Stomach (tissue), 9 donors: ENCODE measurements around the gene FBXL5. TPM values are rescaled to one million over a fixed set of nuclear protein-coding genes. Genes with fewer than 3 reads are reported as not detected.

ENCODE experiments used
- DNase-seq, 2 donors: peaks; one replicate each; pipeline versions ENCODE4 v3.0.0 to v3.0.0-alpha.2; 2013 to 2019
- H3K27ac ChIP-seq, 5 donors: fragments of 200-600 bp in 4 of 5; sonication (generic) in 4 of 5; one replicate each; pipeline ENCODE4 v1.5.1; 2013 to 2019; ENCODE audit warnings: mild to moderate bottlenecking in 1 of 5, moderate library complexity in 1 of 5
- H3K27me3 ChIP-seq, 3 donors: fragments of 200-600 bp; sonication (generic); one replicate each; pipeline ENCODE4 v1.5.1; 2017 to 2019; ENCODE audit warnings: mixed run types in 1 of 3
- H3K36me3 ChIP-seq, 4 donors: fragments of 200-600 bp; sonication (generic); 1 replicate in 3 of 4; 2 replicates in 1 of 4; pipeline ENCODE4 v1.5.1; 2016 to 2019
- H3K4me1 ChIP-seq, 4 donors: fragments of 200-600 bp; sonication (generic); one replicate each; pipeline ENCODE4 v1.5.1; 2016 to 2019
- H3K4me3 ChIP-seq, 4 donors: fragments of 200-600 bp; sonication (generic) in 3 of 4; one replicate each; pipeline ENCODE4 v1.5.1; 2016 to 2019; ENCODE audit warnings: mild to moderate bottlenecking in 1 of 4
- H3K9me3 ChIP-seq, 4 donors: fragments of 200-600 bp; sonication (generic); one replicate each; pipeline ENCODE4 v1.5.1; 2016 to 2019
- CTCF ChIP-seq, 7 experiments: fragments of 450-650 bp in 4 of 7; fragments of 200-600 bp in 3 of 7; sonication (generic) in 3 of 7; IDR thresholded peaks; one replicate each; pipeline ENCODE4 v1.5.1; 2016 to 2019; ENCODE audit warnings: antibody characterized with exemption in 7 of 7, control low read depth in 2 of 7, mild to moderate bottlenecking in 1 of 7
- EP300 ChIP-seq: sonication (generic); formaldehyde crosslinking; IDR thresholded peaks from one replicate; pipeline ENCODE4 v1.6.1; 2017; ENCODE audit warnings: antibody characterized with exemption
- POLR2A ChIP-seq, 4 donors: fragments of 450-650 bp; IDR thresholded peaks; one replicate each; pipeline ENCODE4 v1.6.1; 2016; ENCODE audit warnings: antibody characterized with exemption in 4 of 4, control low read depth in 2 of 4, mild to moderate bottlenecking in 1 of 4, moderate library complexity in 1 of 4
- POLR2AphosphoS5 ChIP-seq, 3 donors: sonication (generic); formaldehyde crosslinking; IDR thresholded peaks; one replicate each; pipeline ENCODE4 v1.6.1; 2016; ENCODE audit warnings: antibody characterized with exemption in 3 of 3
- WGBS, 5 donors: extraction: QIAGEN DNeasy Blood & Tissue Kit in 3 of 5; methylation state at CpG; one replicate each; pipeline versions ENCODE4 v1.1.5 to v1.1.7; 2013 to 2018; 5-methylcytosine and 5-hydroxymethylcytosine counted together
- intact Hi-C: fragments of 100-400 bp; cut with DNase I; formaldehyde crosslinking; loops from one replicate; pipeline ENCODE4 v1.15.1; 2023; ENCODE audit warnings: low total_unique reads
- polyA plus RNA-seq, 3 donors: library from polyadenylated mRNA; stranded (reverse); fragments of 200-250 nt; gene quantifications; one replicate each; pipeline ENCODE4 v1.2.3, GENCODE V29; 2013
- total RNA-seq, 5 donors: library from RNA; depleted of rRNA; stranded (reverse); fragments of >200 nt; gene quantifications; one replicate each; pipeline versions ENCODE4 v1.1.0 to v1.2.3, GENCODE V29; 2014 to 2016
- donor health status: healthy with polysubstance abuse.
- donor health status: Bipolar disorder and iron deficiency.
- donor health status: healthy.

FBXL5 gene
- total and polyA plus RNA-seq, 8 donors, result 15.6 to 196 (median 76.9) TPM

GRCh38 chr4:15676899-15677298 lies 21.7 kb upstream of the FBXL5 start:
- intact Hi-C loops, result no loop called here

GRCh38 chr4:15676039-15676438 lies 20.9 kb upstream of the FBXL5 start:
- WGBS, 5 donors, result 73 to 100% (median 95%) methylated on average over 1 of the region's 1 CpG
- TF ChIP-seq POLR2AphosphoS5 (IDR thresholded peaks at IDR 0.05), result no peak
- TF ChIP-seq EP300, result no peak
- TF ChIP-seq POLR2A (IDR thresholded peaks at IDR 0.05), result no peak
- TF ChIP-seq CTCF (IDR thresholded peaks at IDR 0.05), result no peak
- intact Hi-C loops, result no loop called here
- H3K27me3 ChIP-seq, result no peaks in the 10 kb centered on the region
- H3K9me3 ChIP-seq, result no peaks in the 10 kb centered on the region
- no peak for DNase-seq
- H3K36me3 ChIP-seq, result no peaks in the 10 kb centered on the region
- H3K4me3 ChIP-seq, result no peak overlapping the region
- peaks cover 0 to 32% (median 2%) of the 10 kb centered on the region in 4 donors for H3K4me1 ChIP-seq
- H3K27ac ChIP-seq, result no peak overlapping the region

More at GRCh38 chr4:15676899-15677298, 21.7 kb upstream of the FBXL5 start:
- no peaks in the 10 kb centered on the region for H3K36me3 ChIP-seq
- 72 to 83% (median 74%) methylated on average over 6 of the region's 6 CpGs for WGBS, 5 donors
- H3K27ac ChIP-seq, result no peak overlapping the region
- H3K27me3 ChIP-seq, result no peaks in the 10 kb centered on the region
- H3K4me1 ChIP-seq, result peaks cover 0 to 35% (median 7%) of the 10 kb centered on the region in 4 donors
- no peak for DNase-seq
- H3K9me3 ChIP-seq, result no peaks in the 10 kb centered on the region
- TF ChIP-seq POLR2AphosphoS5 (IDR thresholded peaks at IDR 0.05), result no peak
- TF ChIP-seq POLR2A (IDR thresholded peaks at IDR 0.05), result no peak
- no peak for TF ChIP-seq CTCF (IDR thresholded peaks at IDR 0.05)
- no peak for TF ChIP-seq EP300
- H3K4me3 ChIP-seq, result no peak overlapping the region

- no peak for TF ChIP-seq POLR2AphosphoS5 (IDR thresholded peaks at IDR 0.05)
- H3K27ac ChIP-seq, result no peak overlapping the region
- no peak overlapping the region for H3K4me3 ChIP-seq
- no peaks in the 10 kb centered on the region for H3K9me3 ChIP-seq
- DNase-seq, result no peak
- peaks cover 0 to 25% (median 0%) of the 10 kb centered on the region in 4 donors for H3K4me1 ChIP-seq
- no peaks in the 10 kb centered on the region for H3K36me3 ChIP-seq
- WGBS, 5 donors, result 85 to 94% (median 91%) methylated on average over 3 of the region's 3 CpGs
- intact Hi-C loops, result no loop called here
- no peaks in the 10 kb centered on the region for H3K27me3 ChIP-seq
Measured at GRCh38 chr4:15675356-15675755, 20.2 kb upstream of the FBXL5 start.

GRCh38 chr4:15674926-15675325 lies 19.8 kb upstream of the FBXL5 start:
- no peak for DNase-seq
- Histone ChIP-seq H3K4me3 (no peak overlapping the region), H3K27me3 (no peaks in the 10 kb centered on the region), H3K27ac (no peak overlapping the region), H3K9me3 (no peaks in the 10 kb centered on the region), H3K4me1 (peaks cover 0 to 21% (median 0%) of the 10 kb centered on the region in 4 donors), H3K36me3 (no peaks in the 10 kb centered on the region)
- WGBS, 5 donors, result 91 to 97% (median 95%) methylated on average over 4 of the region's 4 CpGs
- TF ChIP-seq EP300, result no peak
- TF ChIP-seq POLR2A (IDR thresholded peaks at IDR 0.05), result no peak
- TF ChIP-seq POLR2AphosphoS5 (IDR thresholded peaks at IDR 0.05), result no peak
- TF ChIP-seq CTCF (IDR thresholded peaks at IDR 0.05), result no peak
- intact Hi-C loops, result no loop called here

GRCh38 chr4:15674046-15674445 lies 18.9 kb upstream of the FBXL5 start:
- Histone ChIP-seq H3K4me3 (no peak overlapping the region), H3K9me3 (no peaks in the 10 kb centered on the region)
- TF ChIP-seq POLR2A (IDR thresholded peaks at IDR 0.05) (no peak), POLR2AphosphoS5 (IDR thresholded peaks at IDR 0.05) (no peak), EP300 (no peak), CTCF (IDR thresholded peaks at IDR 0.05) (no peak)

More at GRCh38 chr4:15674046-15674445, 18.9 kb upstream of the FBXL5 start:
- no peak for DNase-seq
- 78 to 96% (median 90%) methylated on average over 2 of the region's 2 CpGs for WGBS, 5 donors
- intact Hi-C loops, result no loop called here
- Histone ChIP-seq H3K4me1 (peaks cover 0 to 15% (median 0%) of the 10 kb centered on the region in 4 donors), H3K36me3 (no peaks in the 10 kb centered on the region), H3K27ac (no peak overlapping the region), H3K27me3 (no peaks in the 10 kb centered on the region)
